ENCODE results near the gene PHYKPL.

GRCh38 chr5:178235588-178235974, 3.0 kb upstream of the PHYKPL start:
- TF ChIP-seq SIN3A (IDR thresholded peaks at IDR 0.05; ENCODE audit: borderline replicate concordance, insufficient read depth, low read length) (no peak), POLR2AphosphoS5 (IDR thresholded peaks at IDR 0.05; ENCODE audit: low read depth, low read length) (no peak)

Measured in PFSK-1 (cell line).